HEK293 (cell line): ENCODE data around the gene PTDSS2.

Experiments
- CTCF ChIA-PET: fragments of 350-600 bp; formaldehyde crosslinking; extraction: SDS; loops from one replicate; lab custom pipeline; 2021; ENCODE audit warnings: antibody characterized with exemption; lab: Yijun Ruan, JAX
- POLR2A ChIA-PET: fragments of 300-600 bp; formaldehyde crosslinking; extraction: SDS; loops from one replicate; lab custom pipeline; 2020; ENCODE audit warnings: antibody characterized with exemption, inconsistent platforms; lab: Yijun Ruan, JAX
- H3K27ac ChIP-seq: fragments of 200-500 bp; sonication (Bioruptor generic); 2 replicates; pipeline ENCODE4 v1.5.1; 2014; ENCODE audit warnings: low read depth, low read length, control low read depth, inconsistent platforms; ENCODE audit errors: extremely low read depth
- H3K36me3 ChIP-seq, 2 experiments: fragments of 200-500 bp in 1 of 2; sonication (Bioruptor generic) in 1 of 2; 1 replicate in 1 of 2; 2 replicates in 1 of 2; pipeline ENCODE4 v1.5.1; 2014 to 2017; ENCODE audit warnings: inconsistent platforms in 2 of 2, low read length in 2 of 2; ENCODE audit not compliant: control insufficient read depth in 2 of 2, insufficient read depth in 1 of 2
- H3K4me1 ChIP-seq: fragments of 200-500 bp; sonication (Bioruptor generic); 2 replicates; pipeline ENCODE4 v1.5.1; 2014; ENCODE audit warnings: mild to moderate bottlenecking, low read length, inconsistent platforms; ENCODE audit not compliant: control insufficient read depth, insufficient read depth
- H3K4me3 ChIP-seq: 2 replicates; pipeline ENCODE4 v1.5.1; 2011; ENCODE audit warnings: low read depth, mild to moderate bottlenecking, control low read depth, low read length, moderate library complexity
- H3K9me3 ChIP-seq: fragments of 200-500 bp; sonication (Bioruptor generic); 2 replicates; pipeline ENCODE4 v1.5.1; 2014; ENCODE audit warnings: low read depth, low read length, inconsistent platforms; ENCODE audit not compliant: control insufficient read depth, insufficient read depth
- KLF1 ChIP-seq: fragments of 450-650 bp; formaldehyde crosslinking; IDR thresholded peaks from 2 replicates; pipeline ENCODE4 v1.5.1; 2016; ENCODE audit warnings: missing biosample characterization, missing genetic modification characterization
- OSR2 ChIP-seq: fragments of 450-650 bp; formaldehyde crosslinking; IDR thresholded peaks from 2 replicates; pipeline ENCODE4 v1.5.1; 2016; ENCODE audit warnings: missing biosample characterization, missing genetic modification characterization
- OVOL3 ChIP-seq: fragments of 450-650 bp; formaldehyde crosslinking; IDR thresholded peaks from 2 replicates; pipeline ENCODE4 v1.5.1; 2016; ENCODE audit warnings: missing biosample characterization, missing genetic modification characterization
- PRDM1 ChIP-seq: fragments of 450-650 bp; formaldehyde crosslinking; IDR thresholded peaks from 2 replicates; pipeline ENCODE4; 2016; ENCODE audit warnings: missing biosample characterization, missing genetic modification characterization
- SCRT2 ChIP-seq: fragments of 450-650 bp; formaldehyde crosslinking; IDR thresholded peaks from 2 replicates; pipeline ENCODE4 v1.5.1; 2016; ENCODE audit warnings: missing biosample characterization, missing genetic modification characterization
- ZBTB20 ChIP-seq: fragments of 450-650 bp; formaldehyde crosslinking; IDR thresholded peaks from 2 replicates; pipeline ENCODE4 v1.5.1; 2016; ENCODE audit warnings: missing biosample characterization, missing genetic modification characterization
- ZIC2 ChIP-seq: fragments of 450-650 bp; formaldehyde crosslinking; IDR thresholded peaks from 2 replicates; pipeline ENCODE4 v1.5.1; 2016; ENCODE audit warnings: missing biosample characterization, missing genetic modification characterization
- ZNF140 ChIP-seq: fragments of 450-650 bp; formaldehyde crosslinking; IDR thresholded peaks from 2 replicates; pipeline ENCODE4 v1.5.1; 2016; ENCODE audit warnings: missing biosample characterization, missing genetic modification characterization
- ZNF174 ChIP-seq: fragments of 450-650 bp; formaldehyde crosslinking; IDR thresholded peaks from 2 replicates; pipeline ENCODE4 v1.5.0; 2017; ENCODE audit warnings: missing biosample characterization, mild to moderate bottlenecking, missing genetic modification characterization
- ZNF24 ChIP-seq: fragments of 450-650 bp; formaldehyde crosslinking; IDR thresholded peaks from 2 replicates; pipeline ENCODE4 v1.5.1; 2016; ENCODE audit warnings: missing biosample characterization, missing genetic modification characterization
- ZNF280C ChIP-seq: fragments of 450-650 bp; formaldehyde crosslinking; IDR thresholded peaks from 2 replicates; pipeline ENCODE4 v1.5.1; 2016; ENCODE audit warnings: missing biosample characterization, missing genetic modification characterization
- ZNF354C ChIP-seq: fragments of 450-650 bp; formaldehyde crosslinking; IDR thresholded peaks from 2 replicates; pipeline ENCODE4 v1.5.1; 2016; ENCODE audit warnings: missing biosample characterization, missing genetic modification characterization, low read depth, borderline replicate concordance
- ZNF610 ChIP-seq: fragments of 450-650 bp; formaldehyde crosslinking; IDR thresholded peaks from 2 replicates; pipeline ENCODE4 v1.5.1; 2016; ENCODE audit warnings: missing biosample characterization, missing genetic modification characterization, borderline replicate concordance
- ZNF624 ChIP-seq: fragments of 450-650 bp; formaldehyde crosslinking; IDR thresholded peaks from 2 replicates; pipeline ENCODE4 v1.5.1; 2017; ENCODE audit warnings: missing biosample characterization, missing genetic modification characterization
- ZNF707 ChIP-seq: fragments of 450-650 bp; formaldehyde crosslinking; IDR thresholded peaks from 2 replicates; pipeline ENCODE4 v1.5.1; 2016; ENCODE audit warnings: missing biosample characterization, missing genetic modification characterization
- ZSCAN30 ChIP-seq: fragments of 450-650 bp; IDR thresholded peaks from 2 replicates; pipeline ENCODE4 v1.5.1; 2018; ENCODE audit warnings: missing biosample characterization, mild to moderate bottlenecking, missing genetic modification characterization, moderate library complexity
- TF ChIP-seq, protein P1 (sequence below): fragments of 450-650 bp; formaldehyde crosslinking; IDR thresholded peaks from 2 replicates; pipeline ENCODE4 v1.5.1; 2016; ENCODE audit warnings: missing biosample characterization, missing genetic modification characterization
- TF ChIP-seq, protein P2 (sequence below): fragments of 450-650 bp; formaldehyde crosslinking; IDR thresholded peaks from 2 replicates; pipeline ENCODE4 v1.5.1; 2017; ENCODE audit warnings: missing biosample characterization, missing genetic modification characterization
- TF ChIP-seq, protein P3 (sequence below): fragments of 450-650 bp; IDR thresholded peaks from 2 replicates; pipeline ENCODE4 v1.5.1; 2018; ENCODE audit warnings: missing biosample characterization, mild to moderate bottlenecking, missing genetic modification characterization

PTDSS2 gene

GRCh38 chr11:462107-462890 is 12.2 kb downstream of the PTDSS2 start:
- H3K36me3 ChIP-seq, result peaks cover 0 to 58% of the 10 kb centered on the region in 2 experiments; a peak in 1 of 3 replicates
- ChIA-PET CTCF (interaction anchor here (0.7 kb wide), 1 partner anchor 95 kb away, joined by 3 read pairs; no protein-coding TSS in a partner anchor), POLR2A (no interaction called here)
- TF ChIP-seq ZNF707 (tag by site-specific recombination) (no peak), OVOL3 (no peak), KLF1 (tag by site-specific recombination) (no peak), SCRT2 (tag by site-specific recombination) (no peak), PRDM1 (tag by site-specific recombination) (no peak), OSR2 (tag by site-specific recombination) (no peak), ZNF140 (tag by site-specific recombination) (no peak), ZSCAN30 (no peak), ZNF354C (no peak), ZNF280C (no peak), ZIC2 (tag by site-specific recombination) (no peak), ZNF24 (no peak), ZNF610 (tag by site-specific recombination) (no peak), ZBTB20 (tag by site-specific recombination) (no peak), ZNF174 (tag by site-specific recombination) (no peak), ZNF624 (tag by site-specific recombination) (no peak)
- TF ChIP-seq, protein P1, sequence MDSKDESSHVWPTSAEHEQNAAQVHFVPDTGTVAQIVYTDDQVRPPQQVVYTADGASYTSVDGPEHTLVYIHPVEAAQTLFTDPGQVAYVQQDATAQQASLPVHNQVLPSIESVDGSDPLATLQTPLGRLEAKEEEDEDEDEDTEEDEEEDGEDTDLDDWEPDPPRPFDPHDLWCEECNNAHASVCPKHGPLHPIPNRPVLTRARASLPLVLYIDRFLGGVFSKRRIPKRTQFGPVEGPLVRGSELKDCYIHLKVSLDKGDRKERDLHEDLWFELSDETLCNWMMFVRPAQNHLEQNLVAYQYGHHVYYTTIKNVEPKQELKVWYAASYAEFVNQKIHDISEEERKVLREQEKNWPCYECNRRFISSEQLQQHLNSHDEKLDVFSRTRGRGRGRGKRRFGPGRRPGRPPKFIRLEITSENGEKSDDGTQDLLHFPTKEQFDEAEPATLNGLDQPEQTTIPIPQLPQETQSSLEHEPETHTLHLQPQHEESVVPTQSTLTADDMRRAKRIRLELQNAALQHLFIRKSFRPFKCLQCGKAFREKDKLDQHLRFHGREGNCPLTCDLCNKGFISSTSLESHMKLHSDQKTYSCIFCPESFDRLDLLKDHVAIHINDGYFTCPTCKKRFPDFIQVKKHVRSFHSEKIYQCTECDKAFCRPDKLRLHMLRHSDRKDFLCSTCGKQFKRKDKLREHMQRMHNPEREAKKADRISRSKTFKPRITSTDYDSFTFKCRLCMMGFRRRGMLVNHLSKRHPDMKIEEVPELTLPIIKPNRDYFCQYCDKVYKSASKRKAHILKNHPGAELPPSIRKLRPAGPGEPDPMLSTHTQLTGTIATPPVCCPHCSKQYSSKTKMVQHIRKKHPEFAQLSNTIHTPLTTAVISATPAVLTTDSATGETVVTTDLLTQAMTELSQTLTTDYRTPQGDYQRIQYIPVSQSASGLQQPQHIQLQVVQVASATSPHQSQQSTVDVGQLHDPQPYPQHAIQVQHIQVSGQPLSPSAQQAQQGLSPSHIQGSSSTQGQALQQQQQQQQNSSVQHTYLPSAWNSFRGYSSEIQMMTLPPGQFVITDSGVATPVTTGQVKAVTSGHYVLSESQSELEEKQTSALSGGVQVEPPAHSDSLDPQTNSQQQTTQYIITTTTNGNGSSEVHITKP (tag by site-specific recombination), result no peak
- TF ChIP-seq, protein P2, sequence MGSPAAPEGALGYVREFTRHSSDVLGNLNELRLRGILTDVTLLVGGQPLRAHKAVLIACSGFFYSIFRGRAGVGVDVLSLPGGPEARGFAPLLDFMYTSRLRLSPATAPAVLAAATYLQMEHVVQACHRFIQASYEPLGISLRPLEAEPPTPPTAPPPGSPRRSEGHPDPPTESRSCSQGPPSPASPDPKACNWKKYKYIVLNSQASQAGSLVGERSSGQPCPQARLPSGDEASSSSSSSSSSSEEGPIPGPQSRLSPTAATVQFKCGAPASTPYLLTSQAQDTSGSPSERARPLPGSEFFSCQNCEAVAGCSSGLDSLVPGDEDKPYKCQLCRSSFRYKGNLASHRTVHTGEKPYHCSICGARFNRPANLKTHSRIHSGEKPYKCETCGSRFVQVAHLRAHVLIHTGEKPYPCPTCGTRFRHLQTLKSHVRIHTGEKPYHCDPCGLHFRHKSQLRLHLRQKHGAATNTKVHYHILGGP (tag by site-specific recombination), result no peak
- TF ChIP-seq, protein P3, sequence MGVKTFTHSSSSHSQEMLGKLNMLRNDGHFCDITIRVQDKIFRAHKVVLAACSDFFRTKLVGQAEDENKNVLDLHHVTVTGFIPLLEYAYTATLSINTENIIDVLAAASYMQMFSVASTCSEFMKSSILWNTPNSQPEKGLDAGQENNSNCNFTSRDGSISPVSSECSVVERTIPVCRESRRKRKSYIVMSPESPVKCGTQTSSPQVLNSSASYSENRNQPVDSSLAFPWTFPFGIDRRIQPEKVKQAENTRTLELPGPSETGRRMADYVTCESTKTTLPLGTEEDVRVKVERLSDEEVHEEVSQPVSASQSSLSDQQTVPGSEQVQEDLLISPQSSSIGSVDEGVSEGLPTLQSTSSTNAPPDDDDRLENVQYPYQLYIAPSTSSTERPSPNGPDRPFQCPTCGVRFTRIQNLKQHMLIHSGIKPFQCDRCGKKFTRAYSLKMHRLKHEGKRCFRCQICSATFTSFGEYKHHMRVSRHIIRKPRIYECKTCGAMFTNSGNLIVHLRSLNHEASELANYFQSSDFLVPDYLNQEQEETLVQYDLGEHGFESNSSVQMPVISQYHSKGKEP (tag by site-specific recombination), result no peak
- H3K4me3 ChIP-seq, result no peak overlapping the region
- H3K9me3 ChIP-seq, result no peaks in the 10 kb centered on the region
- no peaks in the 10 kb centered on the region for H3K4me1 ChIP-seq
- H3K27ac ChIP-seq, result no peak overlapping the region
